HepG2 (cell line): ENCODE measurements around the gene PRELID1. TPM values are rescaled to one million over a fixed set of nuclear protein-coding genes. Genes with fewer than 3 reads are reported as not detected.
A peak's percentile ranks its signal among the peaks of the same experiment; 100 is the strongest.

Experiments
- AHR ChIP-seq: IDR thresholded peaks from 2 replicates; pipeline ENCODE4 v1.6.1; 2018; ENCODE audit warnings: missing genetic modification reagents, missing compliant biosample characterization
- ARNT2 ChIP-seq: sonication (generic); formaldehyde crosslinking; IDR thresholded peaks from 2 replicates; pipeline ENCODE4 v1.8.0; 2022; ENCODE audit warnings: mild to moderate bottlenecking, low read depth, missing genetic modification reagents, moderate library complexity
- ATF2 ChIP-seq: sonication (generic); formaldehyde crosslinking; IDR thresholded peaks from 2 replicates; pipeline ENCODE4 v1.4.0; 2020; ENCODE audit warnings: missing genetic modification reagents
- CREBL2 ChIP-seq: sonication (generic); formaldehyde crosslinking; IDR thresholded peaks from 2 replicates; pipeline ENCODE4 v1.8.1; 2023; ENCODE audit warnings: missing genetic modification reagents, mild to moderate bottlenecking, borderline replicate concordance
- ERF ChIP-seq: IDR thresholded peaks from 2 replicates; pipeline ENCODE4 v1.6.1; 2018; ENCODE audit warnings: missing biosample characterization, missing genetic modification reagents
- FOXK1 ChIP-seq: sonication (generic); formaldehyde crosslinking; IDR thresholded peaks from 2 replicates; pipeline ENCODE4 v1.4.0; 2020; ENCODE audit warnings: low read depth, missing genetic modification reagents, borderline replicate concordance
- GRHL1 ChIP-seq: sonication (generic); formaldehyde crosslinking; conservative IDR thresholded peaks from 2 replicates; pipeline ENCODE4 v1.8.0; 2022; ENCODE audit warnings: missing genetic modification reagents
- HDAC2 ChIP-seq: sonication (generic); formaldehyde crosslinking; IDR thresholded peaks from 2 replicates; pipeline ENCODE4 v1.4.0; 2020; ENCODE audit warnings: missing genetic modification reagents
- HOXA5 ChIP-seq: sonication (generic); formaldehyde crosslinking; IDR thresholded peaks from 2 replicates; pipeline ENCODE4 v1.4.0; 2020; ENCODE audit warnings: missing genetic modification reagents
- MED13 ChIP-seq: sonication (generic); formaldehyde crosslinking; IDR thresholded peaks from 2 replicates; pipeline ENCODE4 v1.5.0; 2020; ENCODE audit warnings: missing genetic modification reagents
- MIER3 ChIP-seq: IDR thresholded peaks from 2 replicates; pipeline ENCODE4 v1.6.1; 2016; ENCODE audit warnings: missing compliant biosample characterization, borderline replicate concordance
- PCBP1 ChIP-seq: fragments of 200-400 bp; formaldehyde crosslinking; IDR thresholded peaks from 2 replicates; pipeline ENCODE4 v1.6.1; 2017; ENCODE audit warnings: mild to moderate bottlenecking, low read depth, low read length, borderline replicate concordance
- POLR2G ChIP-seq: fragments of 200-400 bp; formaldehyde crosslinking; IDR thresholded peaks from 2 replicates; pipeline ENCODE4 v1.6.1; 2018; ENCODE audit warnings: mild to moderate bottlenecking, low read depth, low read length, moderate library complexity
- ZEB1 ChIP-seq: IDR thresholded peaks from 2 replicates; pipeline ENCODE4 v1.6.1; 2012; ENCODE audit warnings: mild to moderate bottlenecking, low read depth, inconsistent platforms; ENCODE audit not compliant: insufficient replicate concordance
- ZFP62 ChIP-seq: sonication (generic); formaldehyde crosslinking; IDR thresholded peaks from 2 replicates; pipeline ENCODE4 v1.4.0; 2020; ENCODE audit warnings: missing genetic modification reagents
- ZNF331 ChIP-seq: sonication (generic); formaldehyde crosslinking; IDR thresholded peaks from 2 replicates; pipeline ENCODE4 v1.4.0; 2020; ENCODE audit warnings: missing genetic modification reagents
- ZNF75D ChIP-seq: sonication (generic); formaldehyde crosslinking; IDR thresholded peaks from 2 replicates; pipeline ENCODE4 v1.8.1; 2023; ENCODE audit warnings: missing genetic modification reagents, mild to moderate bottlenecking, borderline replicate concordance
- ZNF772 ChIP-seq: sonication (generic); formaldehyde crosslinking; IDR thresholded peaks from 2 replicates; pipeline ENCODE4 v1.5.0; 2020; ENCODE audit warnings: mild to moderate bottlenecking, missing genetic modification reagents
- ZNF776 ChIP-seq: sonication (generic); formaldehyde crosslinking; IDR thresholded peaks from 2 replicates; pipeline ENCODE4 v1.4.0; 2020; ENCODE audit warnings: mild to moderate bottlenecking, missing genetic modification reagents
- ZSCAN21 ChIP-seq: sonication (generic); formaldehyde crosslinking; IDR thresholded peaks from 2 replicates; pipeline ENCODE4 v1.8.0; 2022; ENCODE audit warnings: mild to moderate bottlenecking, missing genetic modification reagents, moderate library complexity, borderline replicate concordance
- polyA plus RNA-seq, 8 experiments: library from polyadenylated mRNA; depleted of rRNA in 3 of 8; stranded (reverse) in 7 of 8; unstranded in 1 of 8; fragments of >200 nt; fragmentation: Illumina TruSeq in 4 of 8; extraction: Trizol in 4 of 8; gene quantifications; 2 replicates each; pipeline versions ENCODE4 v1.2.1 to v1.2.3, GENCODE V29; 2011 to 2016; ENCODE audit warnings: low read depth in 4 of 8, missing spikeins in 1 of 8, mixed read lengths in 1 of 8; ENCODE audit not compliant: insufficient read depth in 1 of 8
- total RNA-seq, 5 experiments: library from RNA; depleted of rRNA; stranded (reverse); fragments of >200 nt; fragmentation: Illumina TruSeq; extraction: Trizol; gene quantifications; 2 replicates each; pipeline ENCODE4 v1.2.3, GENCODE V29; 2016; ENCODE audit warnings: low read depth in 1 of 5
- TF ChIP-seq, protein P1 (sequence below): sonication (generic); formaldehyde crosslinking; IDR thresholded peaks from 2 replicates; pipeline ENCODE4 v1.8.1; 2023; ENCODE audit warnings: mild to moderate bottlenecking, missing genetic modification reagents
- TF ChIP-seq, protein P2 (sequence below): fragments of 450-650 bp; IDR thresholded peaks from 2 replicates; pipeline ENCODE4 v1.6.1; 2017
- TF ChIP-seq, protein P3 (sequence below): sonication (generic); formaldehyde crosslinking; IDR thresholded peaks from 2 replicates; pipeline ENCODE4 v1.4.0; 2020; ENCODE audit warnings: low read depth, mild to moderate bottlenecking, missing genetic modification reagents

PRELID1 gene
- total and polyA plus RNA-seq, 2 of the 13 experiments (the other 11 are each of a cell fraction or from before 2014, with no cell fraction given): 250 to 271 TPM

GRCh38 chr5:177303121-177303924 is at the start of gene PRELID1, which contains the start of gene RAB24 (continued):
- TF ChIP-seq MIER3 (CRISPR knock-in tag) (no peak), PCBP1 (no peak), HOXA5 (CRISPR knock-in tag) (no peak), MED13 (peak; percentile 48; the same call in 1 of the 2 replicates), CREBL2 (CRISPR knock-in tag) (no peak), ERF (CRISPR knock-in tag) (peak; percentile 72; the same call in 1 of the 2 replicates), HDAC2 (no peak; the same call in 1 of the 2 replicates), ZNF331 (CRISPR knock-in tag) (peak; percentile 75; the same call in 1 of the 2 replicates), FOXK1 (CRISPR knock-in tag) (no peak), ATF2 (no peak), ZNF772 (CRISPR knock-in tag) (peak; percentile 42; the same call in 1 of the 2 replicates), ZSCAN21 (CRISPR knock-in tag) (peak; percentile 52; the same call in 1 of the 2 replicates), AHR (CRISPR knock-in tag) (peak; percentile 33; the same call in 1 of the 2 replicates), POLR2G (peak; percentile 86), ZNF776 (CRISPR knock-in tag) (peak; percentile 92), ZEB1 (no peak), GRHL1 (no peak), ARNT2 (CRISPR knock-in tag) (peak; percentile 92), ZNF75D (CRISPR knock-in tag) (no peak), ZFP62 (CRISPR knock-in tag) (no peak)
- TF ChIP-seq, protein P1, sequence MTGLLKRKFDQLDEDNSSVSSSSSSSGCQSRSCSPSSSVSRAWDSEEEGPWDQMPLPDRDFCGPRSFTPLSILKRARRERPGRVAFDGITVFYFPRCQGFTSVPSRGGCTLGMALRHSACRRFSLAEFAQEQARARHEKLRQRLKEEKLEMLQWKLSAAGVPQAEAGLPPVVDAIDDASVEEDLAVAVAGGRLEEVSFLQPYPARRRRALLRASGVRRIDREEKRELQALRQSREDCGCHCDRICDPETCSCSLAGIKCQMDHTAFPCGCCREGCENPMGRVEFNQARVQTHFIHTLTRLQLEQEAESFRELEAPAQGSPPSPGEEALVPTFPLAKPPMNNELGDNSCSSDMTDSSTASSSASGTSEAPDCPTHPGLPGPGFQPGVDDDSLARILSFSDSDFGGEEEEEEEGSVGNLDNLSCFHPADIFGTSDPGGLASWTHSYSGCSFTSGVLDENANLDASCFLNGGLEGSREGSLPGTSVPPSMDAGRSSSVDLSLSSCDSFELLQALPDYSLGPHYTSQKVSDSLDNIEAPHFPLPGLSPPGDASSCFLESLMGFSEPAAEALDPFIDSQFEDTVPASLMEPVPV (CRISPR knock-in tag): peak; percentile 75; the same call in 1 of the 2 replicates
- TF ChIP-seq, protein P2, sequence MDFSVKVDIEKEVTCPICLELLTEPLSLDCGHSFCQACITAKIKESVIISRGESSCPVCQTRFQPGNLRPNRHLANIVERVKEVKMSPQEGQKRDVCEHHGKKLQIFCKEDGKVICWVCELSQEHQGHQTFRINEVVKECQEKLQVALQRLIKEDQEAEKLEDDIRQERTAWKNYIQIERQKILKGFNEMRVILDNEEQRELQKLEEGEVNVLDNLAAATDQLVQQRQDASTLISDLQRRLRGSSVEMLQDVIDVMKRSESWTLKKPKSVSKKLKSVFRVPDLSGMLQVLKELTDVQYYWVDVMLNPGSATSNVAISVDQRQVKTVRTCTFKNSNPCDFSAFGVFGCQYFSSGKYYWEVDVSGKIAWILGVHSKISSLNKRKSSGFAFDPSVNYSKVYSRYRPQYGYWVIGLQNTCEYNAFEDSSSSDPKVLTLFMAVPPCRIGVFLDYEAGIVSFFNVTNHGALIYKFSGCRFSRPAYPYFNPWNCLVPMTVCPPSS: no peak
- TF ChIP-seq, protein P3, sequence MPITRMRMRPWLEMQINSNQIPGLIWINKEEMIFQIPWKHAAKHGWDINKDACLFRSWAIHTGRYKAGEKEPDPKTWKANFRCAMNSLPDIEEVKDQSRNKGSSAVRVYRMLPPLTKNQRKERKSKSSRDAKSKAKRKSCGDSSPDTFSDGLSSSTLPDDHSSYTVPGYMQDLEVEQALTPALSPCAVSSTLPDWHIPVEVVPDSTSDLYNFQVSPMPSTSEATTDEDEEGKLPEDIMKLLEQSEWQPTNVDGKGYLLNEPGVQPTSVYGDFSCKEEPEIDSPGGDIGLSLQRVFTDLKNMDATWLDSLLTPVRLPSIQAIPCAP: no peak
